Measurements from ENCODE around the gene TAS1R3.

The TAS1R3 gene

DNA sequence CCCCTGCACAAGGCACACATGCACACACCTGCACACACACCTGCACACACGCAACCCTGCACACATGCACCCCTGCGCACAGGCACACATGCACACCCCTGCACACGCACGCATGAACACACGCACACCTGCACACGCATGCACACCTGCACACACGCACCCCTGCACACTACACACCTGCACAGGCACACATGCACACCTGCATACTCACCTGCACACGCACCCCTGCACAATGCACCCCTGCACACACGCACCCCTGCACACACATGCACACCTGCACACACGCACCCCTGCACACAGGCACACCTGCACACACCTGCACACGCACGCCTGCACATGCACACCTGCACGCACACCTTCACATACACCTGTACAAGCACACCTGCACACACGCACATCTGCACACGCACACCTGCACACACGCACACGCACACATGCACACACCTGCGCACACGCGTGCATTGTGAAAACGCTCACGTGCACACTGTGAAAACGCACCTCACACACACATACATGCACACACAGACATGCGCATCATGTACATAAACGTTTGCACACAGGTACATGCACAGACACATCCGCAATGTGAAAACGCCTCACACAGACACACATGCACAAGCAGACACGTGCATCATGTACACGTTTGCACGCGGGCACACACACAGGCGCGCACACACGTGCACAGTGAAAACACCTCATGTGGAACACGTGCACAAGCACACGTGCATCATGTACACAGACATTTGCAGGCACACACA, 9.9 kb downstream of the TAS1R3 start:
- DNase-seq: no peak

DNA sequence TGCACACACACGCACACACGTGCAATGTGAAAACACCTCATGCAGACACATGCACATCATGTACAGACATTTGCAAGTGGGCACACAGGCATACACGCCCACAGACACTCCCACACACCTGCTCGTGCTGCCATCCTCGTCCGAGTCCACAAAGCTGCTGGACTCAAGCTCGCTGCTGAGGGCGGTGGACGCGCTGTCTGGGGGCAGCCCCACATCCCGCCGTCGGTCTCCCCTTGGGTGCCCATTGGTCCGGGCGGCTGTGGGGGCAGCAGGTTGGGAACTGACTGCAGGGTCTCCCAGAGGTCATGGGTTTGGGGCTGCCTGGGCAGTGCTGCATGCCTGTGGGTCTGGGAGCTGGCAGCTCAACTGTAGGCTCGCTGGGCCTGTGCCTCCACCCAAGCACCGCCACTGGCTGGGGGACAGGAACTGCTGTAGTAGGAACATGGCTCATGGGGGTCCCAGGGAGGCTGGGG, 10.5 kb downstream of the TAS1R3 start:
- DNase-seq: no peak

DNA sequence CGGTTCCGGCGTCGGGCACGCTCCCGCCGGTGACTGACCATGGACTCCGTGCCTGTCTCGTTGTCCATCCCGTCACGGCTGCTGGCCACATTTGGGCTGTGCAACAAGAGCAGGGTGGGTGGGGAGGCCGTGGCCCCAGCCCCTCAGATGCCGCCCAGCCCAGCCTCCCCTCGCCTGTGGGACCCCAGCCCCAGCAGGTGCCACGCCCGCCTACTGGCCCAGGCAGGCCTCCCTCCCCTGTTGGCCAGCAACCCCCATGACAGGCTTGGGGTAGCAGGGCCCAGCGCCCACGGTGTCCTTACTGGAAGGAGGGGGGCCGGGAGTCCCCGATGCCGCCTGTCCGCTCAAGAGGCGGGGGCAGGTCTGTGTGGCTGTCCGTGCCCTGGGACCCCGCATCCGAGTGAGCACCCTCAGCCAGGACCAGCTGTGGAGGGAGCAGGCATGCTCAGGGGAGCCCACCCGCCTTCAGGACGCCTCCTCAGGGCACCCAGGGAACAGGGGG, 11.0 kb downstream of the TAS1R3 start:
- DNase-seq: no peak

DNA sequence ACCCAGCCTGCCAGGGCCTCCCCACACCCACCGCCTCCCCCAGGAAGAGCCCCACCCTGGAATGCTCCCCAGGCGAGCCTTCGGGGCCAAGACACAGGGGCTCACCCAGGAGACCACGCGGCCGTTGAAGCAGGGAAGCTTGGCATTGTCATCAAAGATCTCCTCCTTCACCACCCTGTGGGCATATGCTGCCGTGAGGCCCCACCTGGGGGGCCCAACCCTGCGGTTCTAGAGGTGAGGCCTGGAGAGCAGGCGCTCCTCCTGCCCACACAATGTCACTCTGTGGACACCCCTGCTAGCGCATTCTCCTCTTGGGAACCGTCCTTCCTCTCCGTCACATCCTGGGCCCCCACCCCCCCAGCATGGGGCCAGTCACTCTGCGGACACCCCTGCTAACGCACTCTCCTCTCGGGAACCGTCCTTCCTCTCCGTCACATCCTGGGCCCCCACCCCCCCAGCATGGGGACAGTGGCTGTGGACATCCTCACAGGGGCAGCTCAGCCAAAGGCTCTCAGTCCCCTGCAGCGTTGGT, 11.6 kb downstream of the TAS1R3 start:
- DNase-seq: no peak

GRCh38 chr1:1343811-1344421, 12.8 kb downstream of the TAS1R3 start:
- no peak for DNase-seq

DNA sequence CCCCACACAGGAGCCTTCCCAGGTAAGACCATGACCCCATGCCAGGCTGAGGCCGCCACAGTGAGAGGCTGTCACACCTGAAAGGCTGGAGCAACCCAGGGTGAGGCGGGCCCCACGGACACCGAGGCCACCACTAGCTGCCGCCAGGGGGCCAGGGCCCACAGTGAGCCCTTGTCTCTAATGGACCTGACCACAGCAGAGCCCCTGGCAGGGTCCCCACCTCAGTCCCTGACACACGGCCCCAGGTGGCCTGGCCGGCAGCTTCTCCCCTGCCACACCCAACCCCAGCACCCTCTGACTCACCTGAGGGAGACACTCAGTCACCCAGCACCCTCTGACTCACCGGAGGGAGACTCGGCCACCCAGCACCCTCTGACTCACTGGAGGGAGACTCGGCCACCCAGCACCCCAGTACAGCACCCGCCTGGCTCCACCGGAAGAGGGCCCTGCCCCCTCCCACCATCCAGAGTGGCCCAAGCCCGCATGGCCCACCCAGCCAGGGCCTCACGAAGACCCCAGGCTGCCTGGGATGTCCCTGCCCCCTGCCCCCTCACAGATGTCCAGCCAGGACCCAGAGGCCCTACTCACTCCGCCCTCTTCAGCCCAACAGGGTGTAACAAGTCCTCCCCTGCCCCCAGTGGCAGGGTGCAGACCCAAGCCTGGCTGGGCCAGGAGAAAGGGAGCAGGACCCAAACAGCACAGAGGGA, 13.7 kb downstream of the TAS1R3 start:
- no peak for DNase-seq

GRCh38 chr1:1345384-1345783, 14.3 kb downstream of the TAS1R3 start:
- no peak for DNase-seq

DNA sequence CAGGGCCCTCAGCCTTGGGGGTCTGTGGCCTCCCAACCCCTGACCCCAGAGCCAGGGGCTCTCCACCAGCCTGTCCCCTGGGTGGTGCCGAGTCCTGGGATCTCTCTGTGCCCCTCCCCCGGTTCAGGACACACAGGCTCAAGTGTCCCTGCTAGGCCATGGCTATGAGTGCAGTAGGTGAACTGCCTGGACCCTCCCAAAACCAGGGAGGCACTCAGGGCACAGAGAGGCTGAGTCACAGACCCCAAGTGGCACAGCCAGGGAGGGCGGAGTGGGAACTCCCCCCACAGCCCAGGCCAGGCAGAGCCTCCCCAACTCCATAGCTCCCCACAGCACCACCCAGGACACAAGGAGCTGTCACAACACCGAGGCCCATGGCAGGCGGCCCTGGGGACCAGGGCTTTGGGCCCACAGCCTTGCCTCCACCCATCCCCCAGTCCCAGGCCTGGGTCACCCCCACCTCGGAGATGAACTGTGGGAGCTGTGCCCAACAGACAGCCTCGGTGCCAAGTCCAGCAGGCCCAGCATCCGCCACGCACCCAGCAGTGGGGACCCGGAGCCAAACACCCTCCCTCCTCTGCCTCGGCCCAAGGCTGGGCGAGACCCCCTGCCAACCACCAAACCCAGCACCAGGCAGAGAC, 14.9 kb downstream of the TAS1R3 start:
- DNase-seq: no peak

GRCh38 chr1:1346501-1346890, 15.4 kb downstream of the TAS1R3 start:
- DNase-seq: no peak

GRCh38 chr1:1347026-1347595, 16.0 kb downstream of the TAS1R3 start:
- DNase-seq: no peak

DNA sequence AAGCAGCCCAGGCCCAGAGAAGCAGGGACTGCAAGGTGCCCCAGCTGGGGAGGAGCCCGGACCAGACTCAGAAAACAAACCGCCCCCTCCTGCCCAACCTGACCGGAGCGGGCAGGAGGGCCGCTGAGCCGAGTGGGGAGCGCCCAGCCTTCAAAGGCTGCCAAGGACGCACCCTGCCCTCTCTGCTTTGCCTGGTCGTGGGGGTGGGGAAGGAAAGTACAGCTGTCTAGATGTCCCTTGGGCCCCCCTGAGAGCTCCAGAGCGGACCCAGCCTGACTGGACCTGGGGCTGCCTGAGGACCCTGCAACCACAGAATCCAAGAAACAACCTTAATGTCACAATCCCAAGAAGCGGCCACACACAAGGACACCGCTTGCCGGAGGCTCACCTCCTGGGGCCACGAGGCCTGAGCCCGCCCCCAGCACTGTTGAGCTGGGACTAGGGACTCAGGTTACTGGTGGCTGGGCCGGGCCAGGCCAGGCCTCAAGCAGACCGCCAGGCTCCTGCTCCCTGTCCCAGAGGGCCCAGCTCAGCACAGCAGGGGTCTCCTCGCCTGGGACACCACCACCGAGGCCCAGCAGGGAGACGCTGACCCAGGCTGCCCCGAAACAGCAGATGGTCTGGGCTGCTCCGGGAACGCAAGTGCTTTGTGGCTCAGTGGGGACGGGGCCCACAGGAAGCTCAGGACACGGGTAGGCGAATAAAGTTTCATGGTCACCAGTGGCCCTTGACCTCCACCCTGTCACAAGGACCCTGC, 16.8 kb downstream of the TAS1R3 start:
- no peak for DNase-seq

DNA sequence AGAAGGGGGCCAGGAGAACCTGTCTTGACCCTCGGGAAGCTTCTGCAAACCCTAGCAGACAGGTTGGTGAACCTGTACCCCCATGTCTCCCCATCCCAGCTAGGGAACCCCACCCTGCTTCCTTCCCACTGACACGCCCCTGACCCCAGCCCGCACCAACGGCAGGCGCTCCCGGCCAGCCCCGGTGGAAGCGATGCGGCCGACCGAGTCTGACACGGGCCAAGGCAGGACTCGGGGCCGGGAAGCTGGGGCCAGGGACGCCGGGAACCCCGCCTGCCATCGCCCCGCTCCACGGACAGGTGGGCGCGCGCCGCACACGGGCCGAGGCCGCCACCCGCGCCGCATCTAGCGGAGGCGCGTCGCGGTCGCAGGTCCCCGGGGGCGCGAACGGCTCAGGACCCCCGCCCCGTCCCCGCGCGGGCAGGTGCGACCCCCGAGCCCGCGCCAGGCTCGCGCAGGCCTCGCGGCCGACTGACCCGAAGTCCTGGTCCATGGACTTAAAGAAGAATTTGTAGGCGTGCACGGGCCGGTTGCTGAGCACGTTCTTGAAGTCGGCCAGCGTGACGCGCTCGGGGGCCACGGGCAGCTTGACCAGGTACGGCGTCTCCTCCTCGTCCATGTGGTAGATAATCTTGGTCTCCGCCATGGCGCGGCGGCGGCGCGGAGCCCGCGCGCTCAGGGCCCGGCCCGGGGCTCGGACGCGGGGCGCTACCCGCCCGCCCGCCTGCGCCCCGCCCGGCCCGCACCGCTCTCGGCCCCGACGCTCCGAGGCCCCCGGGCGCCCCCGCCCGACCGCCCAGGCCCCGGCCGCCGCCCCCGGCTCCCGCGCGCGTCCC, 17.6 kb downstream of the TAS1R3 start:
- DNase-seq: peak; percentile 10

- peak; percentile 43 for DNase-seq
Observed at GRCh38 chr1:1349256-1350012, 18.4 kb downstream of the TAS1R3 start, which contains the start of gene DVL1. DVL1 (minus strand) TSS chr1:1349418; CDS start chr1:1349065, 353 bp downstream.

DNA sequence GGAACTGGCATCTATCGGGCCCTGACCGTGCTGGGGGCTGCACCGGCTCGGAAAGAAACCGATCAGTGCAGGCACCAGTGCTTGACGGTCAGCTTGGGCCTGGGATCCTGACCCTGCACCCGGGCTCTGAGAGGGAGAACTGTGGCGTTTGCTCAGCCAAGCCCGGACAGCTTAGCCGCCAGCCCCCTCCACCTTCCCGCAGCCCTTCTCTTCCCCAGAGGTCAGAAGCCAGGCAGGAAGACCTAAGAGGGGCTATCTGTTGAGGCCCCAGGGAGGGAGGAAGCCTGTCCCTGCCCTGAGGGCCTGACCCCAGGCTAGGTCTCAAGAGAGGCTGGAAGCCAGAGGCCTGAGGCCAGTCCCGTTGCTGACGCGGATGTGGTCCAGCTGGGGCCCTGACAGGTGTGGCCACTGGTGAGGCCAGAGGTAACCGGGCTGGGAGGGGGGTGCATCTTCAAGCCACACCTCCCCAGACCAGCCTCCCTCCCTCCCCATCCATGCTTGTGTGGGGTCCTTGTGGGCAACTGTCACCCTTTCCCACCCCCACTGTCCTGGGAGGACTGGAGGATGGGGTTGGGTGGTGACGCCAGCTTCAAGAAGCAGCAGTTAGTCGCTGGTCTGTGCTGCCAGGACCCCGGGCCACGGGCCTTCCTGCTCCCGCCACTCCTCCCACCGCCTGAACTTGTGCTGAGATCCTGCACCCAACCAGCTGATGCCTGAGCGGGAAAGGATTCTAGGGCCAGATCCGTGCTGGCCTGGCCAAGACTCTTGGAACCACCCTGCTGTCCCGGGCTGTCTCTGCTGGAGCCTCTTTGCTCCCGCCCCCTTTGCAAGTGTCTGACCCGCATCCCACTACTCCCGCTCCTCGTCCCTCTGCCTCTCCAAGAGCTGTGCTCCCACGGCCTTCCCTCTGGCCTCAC, 20.7 kb downstream of the TAS1R3 start:
- no peak for DNase-seq

DNA sequence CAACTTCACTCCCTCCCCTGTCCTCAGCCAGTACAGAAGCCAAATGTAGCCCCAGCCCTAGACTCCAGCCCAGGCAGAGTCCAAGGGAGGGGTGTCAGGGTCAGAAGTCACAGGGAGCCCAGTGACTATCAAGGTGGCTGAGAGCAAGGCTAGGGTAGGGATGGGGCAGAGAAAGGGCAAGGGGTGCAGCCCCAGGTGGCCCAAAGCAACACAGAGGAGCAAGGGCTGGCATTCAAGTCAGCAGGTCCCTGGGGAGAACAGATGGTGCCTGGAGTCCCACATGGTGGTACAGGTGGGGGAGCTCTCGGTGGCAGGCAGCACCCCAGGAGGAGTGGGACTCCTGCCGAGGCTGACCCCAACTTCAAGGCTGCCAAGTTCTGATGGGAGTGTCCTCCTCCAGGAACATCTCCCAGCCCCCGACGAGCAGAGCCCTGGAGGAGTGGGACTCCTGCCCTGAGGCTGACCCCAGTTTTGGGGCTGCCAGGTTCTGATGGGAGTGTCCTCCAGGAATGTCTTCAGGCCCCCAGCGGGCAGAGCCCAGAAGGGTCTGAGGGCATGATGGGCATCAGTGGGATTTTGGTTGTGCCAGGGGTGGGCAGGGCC, 21.8 kb downstream of the TAS1R3 start:
- DNase-seq: no peak

DNA sequence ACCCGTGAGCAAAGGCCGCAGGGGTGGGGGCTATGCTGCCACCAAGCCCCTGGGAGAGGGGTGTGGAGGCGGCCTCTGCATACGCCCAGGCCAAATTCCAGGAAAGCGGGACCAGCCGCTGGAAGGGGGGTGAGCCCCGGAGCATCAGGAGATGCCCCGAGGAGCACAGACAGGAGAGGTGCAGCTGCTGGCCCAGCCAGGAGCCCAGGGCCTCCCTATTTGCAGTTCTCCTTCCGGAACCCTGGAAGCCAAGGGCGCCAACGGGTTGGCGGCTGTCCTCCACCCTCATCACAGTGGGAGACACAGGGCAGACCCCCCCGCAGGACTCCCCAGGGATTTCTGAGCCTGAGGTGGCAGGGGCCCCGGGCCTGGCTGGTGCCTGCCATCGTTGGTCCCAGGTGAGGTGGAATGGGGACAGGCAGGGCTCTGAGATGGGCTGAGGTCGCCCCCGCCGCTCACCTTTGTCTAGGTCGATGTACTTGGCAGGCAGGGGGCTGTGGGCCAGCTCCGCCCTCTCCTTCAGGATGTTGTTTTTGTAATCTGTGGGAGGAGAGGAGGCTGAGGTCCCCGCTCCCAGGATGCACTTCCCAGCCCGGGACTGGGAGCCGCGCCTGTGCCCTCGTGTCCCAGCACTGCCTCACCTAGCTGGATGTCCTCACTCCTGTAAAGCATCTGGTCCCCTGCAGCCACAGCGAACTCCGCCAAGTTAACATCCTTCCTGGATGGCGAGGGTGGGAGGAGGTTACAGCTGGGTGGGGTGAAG, 22.5 kb downstream of the TAS1R3 start:
- no peak for DNase-seq
